ENCODE data around the gene RRM2.
A peak's percentile ranks its signal among the peaks of the same experiment; 100 is the strongest.

The RRM2 gene

GRCh38 chr2:10161961-10162441, 39.5 kb downstream of the RRM2 start:
- no peak for DNase-seq
- Histone ChIP-seq H3K4me3 (ENCODE audit: low read length) (no peak overlapping the region), H3K4me1 (ENCODE audit: control insufficient read depth, low read depth, low read length) (no peaks in the 10 kb centered on the region), H3K56ac (ENCODE audit: low read length) (no peak overlapping the region), H3K18ac (ENCODE audit: low read length) (no peak overlapping the region), H3K9ac (ENCODE audit: low read length) (no peak overlapping the region), H3K27me3 (ENCODE audit: insufficient read depth, low read length, poor library complexity) (no peaks in the 10 kb centered on the region), H3K36me3 (ENCODE audit: control insufficient read depth, insufficient read depth, low read length) (no peaks in the 10 kb centered on the region), H4K8ac (ENCODE audit: low read depth, low read length) (no peak overlapping the region), H3K79me2 (ENCODE audit: control insufficient read depth, insufficient read depth, low read length) (no peaks in the 10 kb centered on the region), H2BK15ac (replicated peaks; ENCODE audit: low read depth) (no peak overlapping the region), H2BK5ac (ENCODE audit: low read length) (no peak overlapping the region), H3K23ac (ENCODE audit: low read length) (no peak overlapping the region), H3K27ac (ENCODE audit: low read depth, low read length) (no peak overlapping the region), H2BK120ac (ENCODE audit: low read depth, low read length) (no peak overlapping the region), H2AK5ac (ENCODE audit: low read length) (no peak overlapping the region), H3K4ac (ENCODE audit: low read depth, low read length) (no peak overlapping the region), H3K4me2 (ENCODE audit: low read length) (no peak overlapping the region), H3K79me1 (ENCODE audit: low read length) (no peaks in the 10 kb centered on the region), H4K5ac (ENCODE audit: low read length) (no peak overlapping the region)
- WGBS (ENCODE audit: extremely low coverage, insufficient coverage, low lambda C conversion rate), result no CpG with 5 or more reads among the region's 22 CpGs

- Histone ChIP-seq H3K4me1 (ENCODE audit: control insufficient read depth, low read depth, low read length) (no peaks in the 10 kb centered on the region), H2AK5ac (ENCODE audit: low read length) (no peak overlapping the region), H3K36me3 (ENCODE audit: control insufficient read depth, insufficient read depth, low read length) (no peaks in the 10 kb centered on the region), H2BK15ac (replicated peaks; ENCODE audit: low read depth) (no peak overlapping the region), H2BK120ac (ENCODE audit: low read depth, low read length) (no peak overlapping the region), H3K4me3 (ENCODE audit: low read length) (no peak overlapping the region), H3K4me2 (ENCODE audit: low read length) (no peak overlapping the region), H3K18ac (ENCODE audit: low read length) (no peak overlapping the region), H3K9ac (ENCODE audit: low read length) (no peak overlapping the region), H3K4ac (ENCODE audit: low read depth, low read length) (no peak overlapping the region), H3K79me2 (ENCODE audit: control insufficient read depth, insufficient read depth, low read length) (no peaks in the 10 kb centered on the region), H2BK5ac (ENCODE audit: low read length) (no peak overlapping the region), H3K27ac (ENCODE audit: low read depth, low read length) (no peak overlapping the region), H3K79me1 (ENCODE audit: low read length) (no peaks in the 10 kb centered on the region), H3K56ac (ENCODE audit: low read length) (no peak overlapping the region), H4K8ac (ENCODE audit: low read depth, low read length) (no peak overlapping the region), H3K23ac (ENCODE audit: low read length) (no peak overlapping the region), H3K27me3 (ENCODE audit: insufficient read depth, low read length, poor library complexity) (no peaks in the 10 kb centered on the region), H4K5ac (ENCODE audit: low read length) (no peak overlapping the region)
- WGBS (ENCODE audit: extremely low coverage, insufficient coverage, low lambda C conversion rate), result no CpG with 5 or more reads among the region's 18 CpGs
- peak; percentile 36 for DNase-seq
Measured at GRCh38 chr2:10162586-10163497, 40.3 kb downstream of the RRM2 start.

DNA sequence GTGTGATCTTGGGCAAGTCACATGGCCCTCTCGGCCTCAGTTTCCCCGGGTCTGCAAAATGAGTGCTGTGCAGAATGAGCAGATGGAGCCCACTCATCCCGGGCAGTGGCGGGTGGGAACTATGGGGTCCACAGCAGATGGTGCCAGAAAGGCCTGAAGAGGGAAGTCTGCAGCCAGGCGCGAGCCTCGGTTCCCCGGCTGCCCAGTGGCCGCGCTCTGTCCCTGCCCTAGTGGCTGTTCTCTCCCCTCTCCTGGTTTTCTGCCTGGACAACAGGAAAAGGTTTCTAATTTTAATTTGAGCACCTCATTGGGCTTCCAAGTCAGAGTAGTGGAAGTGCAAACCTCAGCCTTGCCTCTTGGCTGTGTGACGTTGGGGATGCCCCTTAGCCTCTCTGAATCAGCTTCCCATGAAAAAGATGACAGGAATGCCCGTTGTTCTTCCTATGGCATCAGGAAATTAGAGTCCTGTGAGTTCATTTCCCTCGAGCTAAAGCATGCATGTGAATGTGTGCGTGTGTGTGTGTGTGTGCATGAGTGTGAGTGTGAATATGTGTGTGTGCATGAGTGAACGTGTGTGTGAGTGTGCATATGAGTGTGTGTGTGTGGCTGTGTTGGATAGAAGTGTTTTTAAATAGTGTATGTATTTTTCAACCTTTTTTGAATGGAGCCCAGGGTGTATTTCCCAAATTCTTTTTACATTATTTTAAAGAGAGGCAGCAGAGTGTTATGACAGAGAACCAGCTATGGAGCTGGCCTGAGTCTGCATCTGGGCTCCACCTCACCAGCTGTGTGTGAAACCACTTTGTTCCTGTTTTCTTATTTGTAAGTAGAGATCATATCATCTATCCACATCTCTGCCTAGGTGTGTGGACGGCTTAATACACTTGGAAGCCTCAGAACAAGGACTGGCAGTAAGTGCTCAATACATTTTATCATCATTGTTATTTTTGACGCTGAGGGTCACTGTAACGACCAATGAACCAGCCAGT, 41.3 kb downstream of the RRM2 start:
- no peaks in the 10 kb centered on the region for H3K36me3 ChIP-seq (ENCODE audit: control insufficient read depth, insufficient read depth, low read length)
- no peaks in the 10 kb centered on the region for H3K79me1 ChIP-seq (ENCODE audit: low read length)
- no peaks in the 10 kb centered on the region for H3K4me1 ChIP-seq (ENCODE audit: control insufficient read depth, low read depth, low read length)
- 80% methylated on average over 1 of the region's 18 CpGs for WGBS (ENCODE audit: extremely low coverage, insufficient coverage, low lambda C conversion rate)
- H3K18ac ChIP-seq (ENCODE audit: low read length), result no peak overlapping the region
- H3K23ac ChIP-seq (ENCODE audit: low read length), result no peak overlapping the region
- H3K56ac ChIP-seq (ENCODE audit: low read length), result no peak overlapping the region
- no peak overlapping the region for H2BK5ac ChIP-seq (ENCODE audit: low read length)
- H4K8ac ChIP-seq (ENCODE audit: low read depth, low read length), result no peak overlapping the region
- H3K4me2 ChIP-seq (ENCODE audit: low read length), result no peak overlapping the region
- no peak overlapping the region for H3K27ac ChIP-seq (ENCODE audit: low read depth, low read length)
- no peak overlapping the region for H2BK120ac ChIP-seq (ENCODE audit: low read depth, low read length)
- no peaks in the 10 kb centered on the region for H3K27me3 ChIP-seq (ENCODE audit: insufficient read depth, low read length, poor library complexity)
- H4K5ac ChIP-seq (ENCODE audit: low read length), result no peak overlapping the region
- DNase-seq, result no peak
- no peak overlapping the region for H3K4ac ChIP-seq (ENCODE audit: low read depth, low read length)
- no peak overlapping the region for H3K9ac ChIP-seq (ENCODE audit: low read length)
- H2AK5ac ChIP-seq (ENCODE audit: low read length), result no peak overlapping the region
- H3K79me2 ChIP-seq (ENCODE audit: control insufficient read depth, insufficient read depth, low read length), result no peaks in the 10 kb centered on the region
- H2BK15ac ChIP-seq (replicated peaks; ENCODE audit: low read depth), result no peak overlapping the region
- H3K4me3 ChIP-seq (ENCODE audit: low read length), result no peak overlapping the region

DNA sequence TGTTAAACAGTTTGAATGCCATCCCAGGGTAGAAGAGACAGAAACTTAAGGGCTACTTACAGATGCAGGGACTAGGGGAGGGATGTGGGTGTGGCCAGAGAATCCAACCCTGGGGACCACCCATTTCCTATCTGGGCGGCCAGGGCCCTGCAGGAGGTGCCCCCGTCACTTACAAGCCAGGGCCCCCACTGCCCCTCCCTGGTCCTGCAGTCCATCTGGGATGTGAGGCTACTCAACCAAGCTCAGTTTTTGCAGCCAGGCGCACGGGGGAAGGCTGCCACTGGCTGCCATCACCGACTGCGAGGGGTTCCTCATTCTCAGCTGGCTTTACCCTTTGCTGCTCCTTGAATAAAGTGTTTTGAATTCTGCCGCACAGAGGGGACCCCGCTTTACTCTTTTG, 42.1 kb downstream of the RRM2 start:
- H3K27ac ChIP-seq (ENCODE audit: low read depth, low read length), result no peak overlapping the region
- WGBS (ENCODE audit: extremely low coverage, insufficient coverage, low lambda C conversion rate), result no CpG with 5 or more reads among the region's 8 CpGs
- no peak overlapping the region for H3K4me2 ChIP-seq (ENCODE audit: low read length)
- no peak overlapping the region for H3K4me3 ChIP-seq (ENCODE audit: low read length)
- H3K79me1 ChIP-seq (ENCODE audit: low read length), result no peaks in the 10 kb centered on the region
- H3K23ac ChIP-seq (ENCODE audit: low read length), result no peak overlapping the region
- no peak overlapping the region for H2AK5ac ChIP-seq (ENCODE audit: low read length)
- no peak overlapping the region for H2BK5ac ChIP-seq (ENCODE audit: low read length)
- H3K27me3 ChIP-seq (ENCODE audit: insufficient read depth, low read length, poor library complexity), result no peaks in the 10 kb centered on the region
- H3K56ac ChIP-seq (ENCODE audit: low read length), result no peak overlapping the region
- no peak overlapping the region for H3K18ac ChIP-seq (ENCODE audit: low read length)
- H3K4ac ChIP-seq (ENCODE audit: low read depth, low read length), result no peak overlapping the region
- H2BK120ac ChIP-seq (ENCODE audit: low read depth, low read length), result no peak overlapping the region
- DNase-seq, result no peak
- H4K5ac ChIP-seq (ENCODE audit: low read length), result no peak overlapping the region
- no peak overlapping the region for H4K8ac ChIP-seq (ENCODE audit: low read depth, low read length)
- no peaks in the 10 kb centered on the region for H3K4me1 ChIP-seq (ENCODE audit: control insufficient read depth, low read depth, low read length)
- no peaks in the 10 kb centered on the region for H3K36me3 ChIP-seq (ENCODE audit: control insufficient read depth, insufficient read depth, low read length)
- H3K9ac ChIP-seq (ENCODE audit: low read length), result no peak overlapping the region
- H3K79me2 ChIP-seq (ENCODE audit: control insufficient read depth, insufficient read depth, low read length), result no peaks in the 10 kb centered on the region
- no peak overlapping the region for H2BK15ac ChIP-seq (replicated peaks; ENCODE audit: low read depth)

GRCh38 chr2:10165282-10165681, 42.7 kb downstream of the RRM2 start:
- Histone ChIP-seq H3K9ac (ENCODE audit: low read length) (no peak overlapping the region), H4K8ac (ENCODE audit: low read depth, low read length) (no peak overlapping the region), H3K27ac (ENCODE audit: low read depth, low read length) (no peak overlapping the region), H2AK5ac (ENCODE audit: low read length) (no peak overlapping the region), H3K4me2 (ENCODE audit: low read length) (no peak overlapping the region), H3K4ac (ENCODE audit: low read depth, low read length) (no peak overlapping the region), H3K18ac (ENCODE audit: low read length) (no peak overlapping the region), H4K5ac (ENCODE audit: low read length) (no peak overlapping the region), H2BK15ac (replicated peaks; ENCODE audit: low read depth) (no peak overlapping the region), H2BK120ac (ENCODE audit: low read depth, low read length) (no peak overlapping the region), H3K79me2 (ENCODE audit: control insufficient read depth, insufficient read depth, low read length) (no peaks in the 10 kb centered on the region), H3K36me3 (ENCODE audit: control insufficient read depth, insufficient read depth, low read length) (no peaks in the 10 kb centered on the region), H3K27me3 (ENCODE audit: insufficient read depth, low read length, poor library complexity) (no peaks in the 10 kb centered on the region), H3K23ac (ENCODE audit: low read length) (no peak overlapping the region), H3K79me1 (ENCODE audit: low read length) (no peaks in the 10 kb centered on the region), H3K56ac (ENCODE audit: low read length) (no peak overlapping the region), H3K4me3 (ENCODE audit: low read length) (no peak overlapping the region), H3K4me1 (ENCODE audit: control insufficient read depth, low read depth, low read length) (no peaks in the 10 kb centered on the region), H2BK5ac (ENCODE audit: low read length) (no peak overlapping the region)
- no peak for DNase-seq
- WGBS (ENCODE audit: extremely low coverage, insufficient coverage, low lambda C conversion rate), result no CpG with 5 or more reads among the region's 11 CpGs
